ENCODE data around the gene CCDC92B. TPM values are rescaled to one million over a fixed set of nuclear protein-coding genes. Genes with fewer than 3 reads are reported as not detected.
A peak's percentile ranks its signal among the peaks of the same experiment; 100 is the strongest.

Gene CCDC92B
- total and polyA plus RNA-seq, 9 of the 15 experiments (the other 6 are each of a cell fraction or from before 2014, with no cell fraction given) = not detected

DNA sequence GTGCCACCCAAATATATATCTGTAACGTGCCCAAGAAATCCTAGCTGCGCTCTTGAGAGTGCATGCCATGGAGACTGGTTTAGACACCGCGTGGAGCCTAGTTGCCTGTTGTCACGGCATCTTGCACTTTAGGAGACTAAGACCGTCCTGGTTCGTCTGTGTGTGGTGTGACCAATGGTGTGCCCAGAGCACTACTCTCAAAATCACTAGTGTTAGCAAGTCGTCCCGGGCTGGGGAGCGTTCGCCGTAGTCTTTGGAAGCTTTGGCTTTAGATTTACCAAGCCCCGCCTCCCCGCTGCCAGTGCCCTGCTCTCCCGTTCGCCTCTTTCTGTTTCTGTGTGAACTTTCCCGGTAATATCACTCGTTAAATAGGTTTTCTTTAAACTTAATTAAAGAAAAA, 64.9 kb downstream of the CCDC92B start:
- H3K4me1 ChIP-seq (replicated peaks in 1 of 2; ENCODE audit: control insufficient read depth in 2 of 2, insufficient read depth in 2 of 2, low read length in 2 of 2) = peaks cover 0 to 14% of the 10 kb centered on the region in 2 experiments; a peak in 2 of 5 replicates
- CTCF ChIA-PET (ENCODE audit: low intra/inter-chr PET ratio) = no interaction called here
- FAIRE-seq (no peak), DNase-seq (ENCODE audit: extremely low read depth in 1 of 4, low spot score in 3 of 4) (no peak), ATAC-seq (no peak)
- in situ Hi-C loops (cut with MboI) (no loop called here), intact Hi-C loops (cut with micrococcal nuclease) (no loop called here)
- H3K27ac ChIP-seq (ENCODE audit: extremely low read depth, low read depth, low read length) = no peak overlapping the region
- H3K4me2 ChIP-seq (ENCODE audit: insufficient read depth, low read length) = no peak overlapping the region
- H3K9ac ChIP-seq (ENCODE audit: insufficient read depth in 1 of 2, low read depth in 2 of 2, low read length in 2 of 2) = no peak overlapping the region
- TF ChIP-seq POLR2A (conservative IDR thresholded peaks at IDR 0.05) (0 out of 2 replicates have a peak, but pooled peaks have one; percentile 21), MEF2D (tag; conservative IDR thresholded peaks at IDR 0.05; ENCODE audit: low read depth) (no peak), ZNF318 (IDR thresholded peaks at IDR 0.05; ENCODE audit: borderline replicate concordance in 1 of 2, low read depth in 1 of 2) (no peak)
- TF ChIP-seq, protein P1, sequence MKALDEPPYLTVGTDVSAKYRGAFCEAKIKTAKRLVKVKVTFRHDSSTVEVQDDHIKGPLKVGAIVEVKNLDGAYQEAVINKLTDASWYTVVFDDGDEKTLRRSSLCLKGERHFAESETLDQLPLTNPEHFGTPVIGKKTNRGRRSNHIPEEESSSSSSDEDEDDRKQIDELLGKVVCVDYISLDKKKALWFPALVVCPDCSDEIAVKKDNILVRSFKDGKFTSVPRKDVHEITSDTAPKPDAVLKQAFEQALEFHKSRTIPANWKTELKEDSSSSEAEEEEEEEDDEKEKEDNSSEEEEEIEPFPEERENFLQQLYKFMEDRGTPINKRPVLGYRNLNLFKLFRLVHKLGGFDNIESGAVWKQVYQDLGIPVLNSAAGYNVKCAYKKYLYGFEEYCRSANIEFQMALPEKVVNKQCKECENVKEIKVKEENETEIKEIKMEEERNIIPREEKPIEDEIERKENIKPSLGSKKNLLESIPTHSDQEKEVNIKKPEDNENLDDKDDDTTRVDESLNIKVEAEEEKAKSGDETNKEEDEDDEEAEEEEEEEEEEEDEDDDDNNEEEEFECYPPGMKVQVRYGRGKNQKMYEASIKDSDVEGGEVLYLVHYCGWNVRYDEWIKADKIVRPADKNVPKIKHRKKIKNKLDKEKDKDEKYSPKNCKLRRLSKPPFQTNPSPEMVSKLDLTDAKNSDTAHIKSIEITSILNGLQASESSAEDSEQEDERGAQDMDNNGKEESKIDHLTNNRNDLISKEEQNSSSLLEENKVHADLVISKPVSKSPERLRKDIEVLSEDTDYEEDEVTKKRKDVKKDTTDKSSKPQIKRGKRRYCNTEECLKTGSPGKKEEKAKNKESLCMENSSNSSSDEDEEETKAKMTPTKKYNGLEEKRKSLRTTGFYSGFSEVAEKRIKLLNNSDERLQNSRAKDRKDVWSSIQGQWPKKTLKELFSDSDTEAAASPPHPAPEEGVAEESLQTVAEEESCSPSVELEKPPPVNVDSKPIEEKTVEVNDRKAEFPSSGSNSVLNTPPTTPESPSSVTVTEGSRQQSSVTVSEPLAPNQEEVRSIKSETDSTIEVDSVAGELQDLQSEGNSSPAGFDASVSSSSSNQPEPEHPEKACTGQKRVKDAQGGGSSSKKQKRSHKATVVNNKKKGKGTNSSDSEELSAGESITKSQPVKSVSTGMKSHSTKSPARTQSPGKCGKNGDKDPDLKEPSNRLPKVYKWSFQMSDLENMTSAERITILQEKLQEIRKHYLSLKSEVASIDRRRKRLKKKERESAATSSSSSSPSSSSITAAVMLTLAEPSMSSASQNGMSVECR (CRISPR knock-in tag; IDR thresholded peaks at IDR 0.05) = no peak
- no peaks in the 10 kb centered on the region for H3K9me3 ChIP-seq (replicated peaks; ENCODE audit: control insufficient read depth, insufficient read depth, low read depth, low read length)
- no peak overlapping the region for H2AFZ ChIP-seq (ENCODE audit: low read depth, low read length)
- peaks cover 51% of the 10 kb centered on the region; the same call in 2 of the 3 replicates for H3K36me3 ChIP-seq (ENCODE audit: control insufficient read depth, insufficient read depth, low read length)
- H3K79me2 ChIP-seq (ENCODE audit: control insufficient read depth, insufficient read depth, low read length) = no peaks in the 10 kb centered on the region
- H4K20me1 ChIP-seq (replicated peaks; ENCODE audit: control insufficient read depth, insufficient read depth, low read length) = 0 out of 2 replicates have a peak, but pooled peaks cover 3% of the 10 kb centered on the region
- POLR2A ChIA-PET = interaction anchor here (1.0 kb wide), 1 partner anchor 15 kb away, joined by 4 read pairs; no protein-coding TSS in a partner anchor
- no peaks in the 10 kb centered on the region for H3K9me1 ChIP-seq (ENCODE audit: control insufficient read depth, insufficient read depth, low read length)
- BruUV-seq (replicated peaks) = no TSS peak
- H3K27me3 ChIP-seq (ENCODE audit: control insufficient read depth in 2 of 2, insufficient read depth in 2 of 2, low read length in 2 of 2) = no peaks in the 10 kb centered on the region
- 92% methylated on average over 17 of the region's 18 CpGs for WGBS (ENCODE audit: insufficient coverage, low coverage, missing lambda C conversion rate)
- H3K4me3 ChIP-seq = no peak overlapping the region
